HG03432 (cell line): ENCODE results near the gene SMCR8.
"Not testable (repeated sequence)": the region's sequence is repeated elsewhere in the genome, so short reads cannot be mapped to it uniquely, and the experiment has no call there.

ENCODE experiments used
- ATAC-seq: cut with Tn5 transposase; IDR thresholded peaks from one replicate; pipeline ENCODE4 v1.9.1; 2021; ENCODE audit warnings: mild to moderate bottlenecking, moderate library complexity; ENCODE audit not compliant: unreplicated experiment

The SMCR8 gene

GRCh38 chr17:18314731-18315561 is at the start of gene SMCR8, which contains the start of gene TOP3A:
Gene SMCR8 (plus strand): TSS chr17:18315293. CDS start chr17:18315790, 497 bp downstream.
Gene TOP3A (minus strand): TSS chr17:18314994. CDS start chr17:18314778, 216 bp downstream.
- ATAC-seq = peak; percentile 81

- no peak for ATAC-seq
Measured at GRCh38 chr17:18267366-18267765, 47.7 kb upstream of the SMCR8 start.

GRCh38 chr17:18267927-18268711 is 47.0 kb upstream of the SMCR8 start:
- ATAC-seq = no peak

- ATAC-seq = no peak
Measured at GRCh38 chr17:18270046-18270931, 44.8 kb upstream of the SMCR8 start.

GRCh38 chr17:18277076-18277475 is 38.0 kb upstream of the SMCR8 start:
- no peak for ATAC-seq

- ATAC-seq = no peak
Measured at GRCh38 chr17:18278867-18279266, 36.2 kb upstream of the SMCR8 start.

- no peak for ATAC-seq
Measured at GRCh38 chr17:18280249-18280648, 34.8 kb upstream of the SMCR8 start.

- ATAC-seq = no peak
Measured at GRCh38 chr17:18280766-18281371, 34.2 kb upstream of the SMCR8 start.

- no peak for ATAC-seq
Measured at GRCh38 chr17:18281788-18282187, 33.3 kb upstream of the SMCR8 start.

GRCh38 chr17:18285296-18285695 is 29.8 kb upstream of the SMCR8 start:
- no peak for ATAC-seq

GRCh38 chr17:18291718-18292540 is 23.2 kb upstream of the SMCR8 start:
- no peak for ATAC-seq

GRCh38 chr17:18298061-18298460 is 17.0 kb upstream of the SMCR8 start:
- not testable (repeated sequence) for ATAC-seq

- ATAC-seq = no peak
Measured at GRCh38 chr17:18300725-18301480, 14.2 kb upstream of the SMCR8 start.

- not testable (repeated sequence) for ATAC-seq
Measured at GRCh38 chr17:18303206-18303605, 11.9 kb upstream of the SMCR8 start.

GRCh38 chr17:18309202-18309601 is 5.9 kb upstream of the SMCR8 start:
- no peak for ATAC-seq

- ATAC-seq = peak; percentile 30
Measured at GRCh38 chr17:18314059-18314730, 898 bp upstream of the SMCR8 start.

GRCh38 chr17:18315562-18315922 is 449 bp downstream of the SMCR8 start:
- no peak for ATAC-seq

GRCh38 chr17:18315961-18316360 is 868 bp downstream of the SMCR8 start:
- ATAC-seq = no peak
